ENCODE measurements around the gene UBL3. TPM values are rescaled to one million over a fixed set of nuclear protein-coding genes. Genes with fewer than 3 reads are reported as not detected.

UBL3 gene
- total RNA-seq, 4 donors from 2014 or later: 52.9 to 78.2 (median 58.9) TPM

DNA sequence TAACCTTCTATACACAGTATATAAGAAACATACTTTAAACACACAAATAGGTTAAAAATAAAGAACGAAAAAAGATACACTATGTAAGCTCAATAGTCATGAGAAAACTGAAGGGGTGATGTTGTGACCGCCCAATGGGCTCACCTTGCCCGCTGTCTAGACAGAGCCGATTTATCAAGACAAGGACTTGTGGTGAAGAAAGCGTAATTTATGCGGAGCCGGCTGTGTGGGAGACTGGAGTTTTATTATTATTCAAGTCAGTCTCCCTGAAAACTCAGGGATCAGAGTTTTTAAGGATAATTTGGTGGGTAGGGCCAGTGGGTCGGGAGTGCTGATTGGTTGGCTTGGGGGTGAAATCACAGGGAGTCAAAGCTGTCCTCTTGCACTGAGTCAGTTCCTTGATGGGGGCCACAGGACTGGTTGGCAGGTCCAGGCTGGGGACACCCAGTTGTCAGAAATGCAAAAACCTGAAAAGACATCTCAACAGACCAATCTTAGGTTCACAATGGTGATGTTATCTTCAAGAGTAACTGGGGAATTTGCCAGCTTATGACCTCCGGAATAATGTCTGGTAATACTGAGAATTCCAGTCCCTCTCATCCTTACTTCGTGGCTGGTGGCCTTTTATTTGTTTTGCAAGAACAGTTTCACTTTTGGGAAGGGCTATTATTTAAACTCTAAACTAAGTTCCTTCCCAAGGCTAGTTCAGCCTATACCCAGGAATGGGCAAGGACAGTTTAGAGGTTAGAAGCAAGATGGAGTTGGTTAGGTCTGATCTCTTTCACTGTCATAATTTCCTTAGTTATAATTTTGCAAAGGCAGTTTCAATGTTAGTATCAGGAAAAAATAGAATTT, 96.6 kb downstream of the UBL3 start:
- 80 to 86% methylated on average over 10 of the region's 10 CpGs for WGBS, 2 donors
- DNase-seq (ENCODE audit: low spot score in 2 of 2): no peak
- H3K4me3 ChIP-seq (ENCODE audit: low read depth, poor library complexity, severe bottlenecking): no peak overlapping the region
- intact Hi-C loops (cut with DNase I; ENCODE audit: low total_unique reads): no loop called here
- TF ChIP-seq POLR2A (IDR thresholded peaks at IDR 0.05): no peak
- TF ChIP-seq, protein P1, sequence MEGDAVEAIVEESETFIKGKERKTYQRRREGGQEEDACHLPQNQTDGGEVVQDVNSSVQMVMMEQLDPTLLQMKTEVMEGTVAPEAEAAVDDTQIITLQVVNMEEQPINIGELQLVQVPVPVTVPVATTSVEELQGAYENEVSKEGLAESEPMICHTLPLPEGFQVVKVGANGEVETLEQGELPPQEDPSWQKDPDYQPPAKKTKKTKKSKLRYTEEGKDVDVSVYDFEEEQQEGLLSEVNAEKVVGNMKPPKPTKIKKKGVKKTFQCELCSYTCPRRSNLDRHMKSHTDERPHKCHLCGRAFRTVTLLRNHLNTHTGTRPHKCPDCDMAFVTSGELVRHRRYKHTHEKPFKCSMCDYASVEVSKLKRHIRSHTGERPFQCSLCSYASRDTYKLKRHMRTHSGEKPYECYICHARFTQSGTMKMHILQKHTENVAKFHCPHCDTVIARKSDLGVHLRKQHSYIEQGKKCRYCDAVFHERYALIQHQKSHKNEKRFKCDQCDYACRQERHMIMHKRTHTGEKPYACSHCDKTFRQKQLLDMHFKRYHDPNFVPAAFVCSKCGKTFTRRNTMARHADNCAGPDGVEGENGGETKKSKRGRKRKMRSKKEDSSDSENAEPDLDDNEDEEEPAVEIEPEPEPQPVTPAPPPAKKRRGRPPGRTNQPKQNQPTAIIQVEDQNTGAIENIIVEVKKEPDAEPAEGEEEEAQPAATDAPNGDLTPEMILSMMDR (IDR thresholded peaks at IDR 0.05): no peak

DNA sequence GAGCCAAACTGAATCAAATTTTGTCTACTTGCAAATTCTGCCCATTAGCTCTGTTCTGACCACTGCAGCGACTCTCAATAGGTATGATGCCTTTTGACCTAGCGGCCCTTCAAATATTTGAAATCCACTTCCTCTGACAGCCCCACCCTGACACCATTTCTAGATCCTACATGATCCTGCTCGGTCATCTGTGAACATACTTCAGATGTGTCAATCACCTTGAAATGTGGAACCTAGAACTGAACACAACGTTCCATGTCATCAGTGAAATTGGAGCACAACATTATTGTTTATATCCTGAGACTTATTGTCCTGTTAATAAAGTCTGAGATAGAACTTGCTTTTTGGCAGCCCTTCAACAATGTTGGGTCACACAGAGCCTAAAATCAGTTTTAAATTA, 98.2 kb downstream of the UBL3 start:
- no peak for TF ChIP-seq POLR2A (IDR thresholded peaks at IDR 0.05)
- TF ChIP-seq, protein P1 (IDR thresholded peaks at IDR 0.05): no peak
- no peak for DNase-seq (ENCODE audit: low spot score in 2 of 2)
- 80 to 82% methylated on average over 4 of the region's 4 CpGs for WGBS, 2 donors
- intact Hi-C loops (cut with DNase I; ENCODE audit: low total_unique reads): no loop called here
- no peak overlapping the region for H3K4me3 ChIP-seq (ENCODE audit: low read depth, poor library complexity, severe bottlenecking)

DNA sequence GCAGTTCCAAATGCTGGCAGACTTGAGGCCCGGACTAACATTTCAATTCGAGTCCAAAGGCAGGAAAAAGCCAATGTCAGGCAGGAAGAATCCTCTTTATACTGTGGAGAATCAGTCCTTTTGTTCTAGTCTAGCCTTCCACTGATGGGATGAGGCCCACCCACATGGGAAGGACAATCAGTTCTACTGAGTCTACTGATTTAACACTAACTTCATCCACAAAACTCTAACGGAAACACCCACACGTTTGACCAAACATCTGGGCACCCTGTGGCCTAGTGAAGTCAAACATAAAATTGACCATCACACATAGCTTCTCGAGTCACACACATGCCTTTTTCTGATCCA, 100.3 kb downstream of the UBL3 start:
- H3K4me3 ChIP-seq (ENCODE audit: low read depth, poor library complexity, severe bottlenecking): no peak overlapping the region
- WGBS, 2 donors: 68 to 78% methylated on average over 5 of the region's 5 CpGs
- DNase-seq (ENCODE audit: low spot score in 2 of 2): no peak
- TF ChIP-seq POLR2A (IDR thresholded peaks at IDR 0.05): no peak
- TF ChIP-seq, protein P1 (IDR thresholded peaks at IDR 0.05): no peak
- intact Hi-C loops (cut with DNase I; ENCODE audit: low total_unique reads): no loop called here

DNA sequence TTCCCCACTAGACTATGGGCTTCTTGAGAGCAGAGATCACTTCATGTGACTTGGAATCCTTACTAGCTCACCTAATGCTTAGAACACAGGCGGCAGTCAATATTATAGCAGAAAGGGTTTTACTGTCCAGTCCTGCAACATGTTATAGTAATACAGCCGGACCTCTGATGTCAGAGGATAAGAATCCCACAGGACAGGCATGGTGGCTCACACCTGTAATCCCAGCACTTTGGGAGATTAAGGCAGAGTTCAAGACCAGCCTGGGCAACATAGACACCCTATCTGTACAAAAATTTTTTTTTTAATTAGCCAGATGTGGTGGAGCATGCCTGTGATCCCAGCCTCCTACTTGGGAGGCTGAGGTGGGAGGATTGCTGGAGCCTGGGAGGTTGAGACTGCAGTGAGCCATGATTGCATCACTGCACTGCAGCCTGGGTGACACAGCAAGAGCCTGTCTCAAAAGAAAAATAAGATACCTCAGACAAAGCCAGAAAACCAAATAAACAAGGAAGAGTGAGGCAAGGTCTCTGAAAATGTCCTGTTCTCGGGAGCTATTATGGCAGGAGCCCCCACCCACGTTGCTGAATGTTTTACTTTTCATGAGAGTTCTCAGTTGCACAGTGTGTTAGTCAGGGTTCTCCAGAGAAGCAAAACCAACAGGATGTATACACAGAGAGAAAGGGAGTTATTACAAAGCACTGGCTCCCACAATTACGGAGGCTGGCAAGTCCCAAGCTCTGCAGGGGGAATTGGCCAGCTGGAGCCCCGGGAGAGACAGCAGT, 100.8 kb downstream of the UBL3 start:
- intact Hi-C loops (cut with DNase I; ENCODE audit: low total_unique reads): no loop called here
- DNase-seq (ENCODE audit: low spot score in 2 of 2): no peak
- no peak overlapping the region for H3K4me3 ChIP-seq (ENCODE audit: low read depth, poor library complexity, severe bottlenecking)
- WGBS, 2 donors: 64 to 78% methylated on average over 6 of the region's 6 CpGs
- TF ChIP-seq, protein P1 (IDR thresholded peaks at IDR 0.05): no peak
- TF ChIP-seq POLR2A (IDR thresholded peaks at IDR 0.05): no peak

DNA sequence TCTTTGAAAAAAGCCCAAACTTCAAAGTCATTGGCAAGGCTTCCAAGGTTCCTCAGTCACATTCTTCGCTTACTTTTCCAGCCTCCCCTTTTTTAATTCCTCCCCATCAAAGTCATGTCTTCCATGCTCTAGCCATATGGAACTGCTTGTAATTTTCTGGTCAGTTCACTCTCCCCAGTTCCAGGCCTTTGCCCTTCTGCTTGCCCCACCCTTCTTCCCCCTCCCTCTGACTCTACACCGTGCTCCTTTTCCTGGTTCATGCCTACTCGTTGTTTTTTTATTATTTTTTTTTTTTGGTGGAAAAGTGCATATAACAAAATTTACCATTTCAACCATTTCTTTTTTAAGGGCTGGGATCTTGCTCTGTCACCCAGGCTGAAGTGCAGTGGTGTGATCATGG, 102.3 kb downstream of the UBL3 start:
- TF ChIP-seq POLR2A (IDR thresholded peaks at IDR 0.05): no peak
- TF ChIP-seq, protein P1 (IDR thresholded peaks at IDR 0.05): no peak
- no peak for DNase-seq (ENCODE audit: low spot score in 2 of 2)
- 73 to 80% methylated on average over 3 of the region's 3 CpGs for WGBS, 2 donors
- H3K4me3 ChIP-seq (ENCODE audit: low read depth, poor library complexity, severe bottlenecking): no peak overlapping the region
- intact Hi-C loops (cut with DNase I; ENCODE audit: low total_unique reads): no loop called here
